Inflammatory macrophage (primary cell): ENCODE data around the gene OFD1.

Experiments used
- DNase-seq, 2 donors: peaks; one replicate each; pipeline ENCODE4 v3.0.0-alpha.2; 2020 to 2022

Gene OFD1

DNA sequence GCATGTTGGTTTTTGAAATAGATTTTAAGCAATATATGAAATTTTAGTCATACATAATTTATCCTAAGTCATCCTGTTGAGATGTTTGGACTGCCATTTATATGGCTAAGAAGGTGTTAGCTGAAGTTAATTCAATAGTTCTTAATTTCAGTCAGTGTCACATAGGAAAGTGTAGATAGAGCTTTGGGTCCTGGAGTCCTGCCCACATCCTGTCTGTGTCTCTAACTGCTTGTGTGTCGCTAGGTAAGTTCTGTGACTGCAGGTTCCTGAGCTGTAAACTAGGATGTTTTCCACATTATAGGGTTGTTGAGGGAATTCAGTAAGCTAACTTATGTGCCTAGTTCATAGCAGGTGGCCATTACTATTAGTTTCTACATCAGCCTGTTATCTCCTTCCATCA lies 20.7 kb downstream of the OFD1 start:
- DNase-seq, result no peak

DNA sequence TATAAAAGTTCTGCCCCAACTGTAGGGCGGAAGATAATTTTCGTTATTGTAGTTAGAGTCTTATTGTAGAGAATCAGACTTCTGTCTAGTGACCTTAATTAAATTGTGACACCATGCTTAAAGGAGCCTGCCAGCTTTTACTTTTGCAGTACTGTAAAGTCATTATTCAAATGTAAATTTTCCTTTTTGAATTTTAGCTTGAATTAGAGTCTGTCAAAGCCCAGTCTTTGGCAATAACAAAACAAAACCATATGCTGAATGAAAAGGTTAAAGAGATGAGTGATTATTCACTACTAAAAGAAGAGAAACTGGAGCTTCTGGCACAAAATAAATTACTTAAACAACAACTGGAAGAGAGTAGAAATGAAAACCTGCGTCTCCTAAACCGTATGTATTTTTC lies 21.8 kb downstream of the OFD1 start:
- no peak for DNase-seq

DNA sequence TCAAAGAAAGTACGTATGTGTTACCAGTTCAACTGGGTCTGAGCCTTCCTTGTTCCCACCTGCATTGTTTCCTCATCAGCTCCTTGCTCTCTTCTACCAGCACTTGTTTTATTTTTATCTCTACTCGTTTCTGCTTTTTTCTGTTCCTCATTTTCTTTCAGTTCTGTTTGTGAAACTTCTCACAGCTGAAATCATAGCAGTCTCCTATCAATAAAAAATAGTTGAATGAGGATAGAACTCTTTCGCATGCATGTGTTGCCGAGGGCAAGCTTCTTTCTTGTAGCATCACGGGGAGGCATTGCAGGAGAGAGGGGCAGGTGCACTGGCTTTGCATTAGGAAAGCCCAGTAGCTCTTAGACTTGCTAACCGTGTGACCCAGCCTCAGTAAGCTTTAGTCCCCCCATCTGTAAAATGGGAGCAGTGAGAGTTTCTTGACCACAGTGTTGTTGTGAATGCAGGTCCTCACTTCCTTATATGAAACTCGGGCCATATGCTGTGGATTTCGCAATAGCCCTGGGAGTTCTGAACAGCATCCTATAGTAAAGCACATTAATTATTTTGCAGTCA lies 24.7 kb downstream of the OFD1 start:
- peak; percentile 45 to 50 for DNase-seq

DNA sequence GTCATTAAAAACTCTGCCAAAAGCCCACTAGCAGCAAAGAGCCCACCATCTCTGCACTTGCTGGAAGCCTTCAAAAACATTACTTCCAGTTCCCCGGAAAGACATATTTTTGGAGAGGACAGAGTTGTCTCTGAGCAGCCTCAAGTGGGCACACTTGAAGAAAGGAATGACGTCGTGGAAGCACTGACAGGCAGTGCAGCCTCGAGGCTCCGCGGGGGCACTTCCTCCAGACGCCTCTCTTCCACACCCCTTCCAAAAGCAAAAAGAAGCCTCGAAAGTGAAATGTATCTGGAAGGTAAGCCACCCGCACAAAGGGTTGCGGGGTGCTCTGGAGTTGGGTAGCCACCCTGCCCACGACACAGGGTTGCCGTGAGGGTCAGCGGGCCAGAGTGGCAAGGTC lies 25.9 kb downstream of the OFD1 start:
- DNase-seq, result peak in 1 of 2 donors; percentile 41

DNA sequence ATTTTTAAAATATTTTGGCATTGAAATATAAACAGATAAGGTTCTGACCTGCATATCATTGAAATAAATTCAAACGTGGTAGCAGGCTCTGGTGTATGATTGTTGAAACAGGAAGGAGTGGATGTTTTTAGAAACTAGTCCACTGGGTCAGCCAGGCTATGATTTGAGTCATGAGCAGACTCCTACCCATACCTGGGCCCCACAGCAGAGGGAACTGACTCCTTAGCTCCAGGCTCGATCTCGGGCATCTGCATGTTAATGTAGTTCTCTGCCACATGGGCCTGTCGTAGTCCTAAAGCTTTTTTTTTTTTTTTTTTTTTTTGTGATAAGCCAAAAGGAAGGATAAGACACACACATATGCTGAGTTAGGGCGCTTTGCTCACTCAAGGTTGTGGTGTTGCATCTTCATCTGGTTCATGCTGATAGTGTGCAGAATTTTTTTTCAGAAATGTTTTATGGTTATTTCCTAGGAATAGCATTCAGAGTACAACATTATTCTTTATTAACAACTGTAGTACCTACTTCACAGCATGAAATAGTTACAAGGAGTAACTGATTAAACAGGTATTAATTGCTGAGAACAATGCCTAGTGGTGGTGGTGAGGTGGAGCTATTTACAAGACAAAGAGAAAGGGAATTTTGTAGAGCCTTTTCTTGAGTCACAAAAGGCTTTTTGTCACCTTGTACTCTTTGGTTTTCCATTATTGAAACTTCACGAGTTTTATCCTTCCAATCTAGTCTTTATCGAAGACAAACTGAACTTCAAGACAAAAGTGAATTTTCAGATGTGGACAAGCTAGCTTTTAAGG lies 27.3 kb downstream of the OFD1 start:
- DNase-seq, result peak; percentile 9 to 32

DNA sequence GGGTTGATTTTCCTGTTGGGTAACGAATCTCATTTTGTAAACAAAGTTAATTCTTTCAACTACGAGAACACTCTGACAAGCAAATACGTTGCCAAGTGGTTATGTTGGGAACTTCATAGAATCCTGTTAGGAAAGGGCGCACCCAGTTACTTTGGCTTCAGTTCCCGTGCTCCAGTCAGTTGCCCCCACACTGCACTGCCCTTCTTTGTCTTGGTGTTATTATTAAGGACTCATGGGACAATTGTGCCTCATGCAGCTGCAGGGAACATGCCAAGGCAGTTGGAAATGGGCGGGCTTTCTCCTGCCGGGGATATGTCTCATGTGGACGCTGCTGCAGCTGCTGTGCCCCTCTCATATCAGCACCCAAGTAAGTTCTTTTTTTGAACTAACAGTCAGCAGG lies 28.9 kb downstream of the OFD1 start:
- DNase-seq, result no peak

DNA sequence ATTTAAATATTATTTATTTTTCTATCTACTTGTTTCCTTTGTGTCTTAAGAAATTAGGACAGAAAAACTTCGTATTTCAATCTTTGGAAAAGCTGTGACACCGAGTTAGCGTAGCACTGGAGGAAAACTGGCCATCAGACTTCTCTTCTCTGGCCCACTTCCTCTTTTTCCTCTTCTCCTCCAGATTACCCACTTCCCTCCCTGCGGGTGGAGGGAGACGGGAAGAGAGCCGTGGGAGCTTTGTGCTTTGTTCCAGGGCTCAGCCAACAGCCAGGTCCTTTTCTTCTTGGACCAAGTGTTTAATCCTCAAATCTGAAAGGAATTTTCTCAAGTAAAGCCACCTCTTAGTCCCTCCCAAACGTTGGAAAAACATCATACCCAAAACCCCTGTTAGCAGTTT lies 29.7 kb downstream of the OFD1 start:
- peak; percentile 33 to 45 for DNase-seq

DNA sequence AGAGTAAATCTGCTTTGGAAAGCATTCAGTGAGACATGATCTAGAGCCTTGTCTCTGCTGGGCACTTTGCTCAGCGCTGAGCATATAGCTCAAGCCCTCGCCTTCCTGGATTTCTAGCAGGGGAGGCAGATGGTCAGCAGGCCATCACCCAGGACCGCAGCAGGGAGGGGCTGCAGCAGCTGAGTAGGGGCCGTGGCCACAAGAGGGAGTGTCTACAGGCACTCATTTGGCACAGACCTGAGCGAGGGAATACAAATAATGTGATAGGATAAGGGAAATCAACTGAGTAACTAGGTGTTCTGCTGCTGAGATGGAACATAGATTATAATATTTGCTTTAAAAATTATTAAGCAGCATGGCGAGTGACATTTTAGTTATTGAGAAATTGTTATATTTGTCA lies 30.2 kb downstream of the OFD1 start:
- no peak for DNase-seq

DNA sequence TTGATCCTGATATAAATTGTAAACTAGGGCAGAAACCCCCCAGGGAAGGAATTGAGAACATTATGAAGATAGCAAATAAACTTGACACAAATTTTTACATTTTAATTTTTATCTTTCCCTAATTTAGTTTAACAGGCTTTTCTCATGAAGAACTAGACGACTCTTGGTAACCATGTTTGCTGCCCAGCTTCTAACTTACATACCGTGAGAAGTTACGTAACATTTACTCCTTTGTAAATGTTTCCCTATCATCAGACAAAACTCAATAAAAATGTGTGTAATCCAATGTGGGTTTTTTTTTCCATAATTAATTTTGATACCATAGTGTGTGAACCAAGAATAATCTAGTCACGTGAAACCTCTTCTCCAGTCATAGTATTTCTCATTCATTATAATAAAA lies 34.4 kb downstream of the OFD1 start:
- no peak for DNase-seq

DNA sequence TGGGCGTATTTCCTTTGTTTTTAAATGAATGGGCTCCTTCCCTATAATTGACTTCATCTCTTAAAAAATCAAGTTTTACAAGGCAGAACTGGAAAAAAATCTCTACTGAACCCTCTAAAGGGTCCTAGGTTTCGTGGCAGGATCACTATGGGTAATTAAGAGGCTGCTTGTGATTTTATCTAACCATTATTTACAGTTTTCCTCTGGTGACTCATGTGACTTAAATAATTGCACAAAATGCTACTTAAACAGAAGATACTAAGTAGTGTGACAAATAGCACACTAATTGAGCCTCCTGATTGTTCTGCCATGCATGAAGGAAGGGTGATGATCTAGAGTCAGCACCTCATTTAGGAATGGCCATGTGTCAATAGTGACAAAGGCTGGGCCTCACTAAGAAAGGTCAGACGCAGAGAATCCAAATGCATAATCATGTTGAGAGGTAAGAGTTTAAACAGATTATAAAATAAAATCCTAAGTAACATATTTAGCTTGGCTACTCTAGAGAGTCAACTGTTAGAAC lies 35.5 kb downstream of the OFD1 start:
- DNase-seq, result no peak

DNA sequence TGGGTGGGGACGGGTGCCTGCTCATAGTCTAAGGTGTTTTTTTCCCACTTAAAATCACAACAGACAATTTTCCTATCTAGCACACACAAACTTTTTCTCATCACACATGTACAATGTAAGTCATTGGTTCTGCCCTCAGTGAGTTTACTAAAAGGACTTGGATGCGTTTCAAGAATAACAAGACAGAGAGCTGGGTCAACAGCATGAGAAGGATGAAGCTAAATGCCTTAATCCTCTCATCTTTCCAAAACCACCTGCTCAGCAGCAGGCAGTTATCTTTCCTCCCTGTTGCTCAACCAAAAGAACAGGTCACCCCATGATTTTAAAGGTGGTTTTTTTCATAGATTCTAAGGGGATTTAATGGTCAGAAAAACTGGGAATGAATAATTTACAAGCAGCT lies 40.1 kb downstream of the OFD1 start:
- no peak for DNase-seq

DNA sequence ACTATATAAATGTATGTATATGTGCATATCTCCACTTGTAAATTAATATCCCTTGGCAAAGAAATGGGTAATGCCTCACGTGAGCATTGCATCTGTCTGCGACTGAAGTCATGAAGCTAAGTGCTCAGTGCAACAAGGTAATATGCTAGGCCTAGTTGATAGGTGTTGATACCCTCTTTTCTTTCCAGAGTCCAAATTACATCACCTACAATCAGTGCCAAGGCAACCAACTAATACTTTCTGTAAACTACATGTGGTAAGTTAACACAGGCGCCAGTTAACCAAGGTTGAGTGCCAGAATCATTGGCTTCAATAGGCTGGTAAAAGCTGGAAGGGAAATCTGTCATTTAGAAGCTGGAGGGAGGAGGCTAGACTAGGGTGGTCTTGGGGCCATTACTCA lies 41.3 kb downstream of the OFD1 start:
- DNase-seq, result no peak

DNA sequence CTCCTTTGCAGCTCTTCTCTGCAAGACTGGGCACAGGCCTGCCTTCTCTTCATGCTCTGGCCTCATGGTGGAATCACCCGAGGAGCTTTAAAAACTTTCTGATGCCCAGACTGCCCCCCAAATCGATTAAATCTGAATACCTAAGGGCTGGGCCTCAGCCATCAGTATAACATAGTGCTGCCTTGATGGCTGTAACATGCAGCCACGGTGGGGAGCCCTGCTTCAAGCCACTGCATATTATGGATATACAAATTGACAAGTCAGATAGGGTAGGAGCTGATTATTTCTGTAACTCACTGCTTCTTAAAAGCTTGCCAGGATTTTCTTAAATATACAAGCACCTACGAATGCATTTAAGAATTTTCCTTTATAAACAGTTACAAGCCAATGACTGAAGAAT lies 41.8 kb downstream of the OFD1 start:
- DNase-seq, result no peak

DNA sequence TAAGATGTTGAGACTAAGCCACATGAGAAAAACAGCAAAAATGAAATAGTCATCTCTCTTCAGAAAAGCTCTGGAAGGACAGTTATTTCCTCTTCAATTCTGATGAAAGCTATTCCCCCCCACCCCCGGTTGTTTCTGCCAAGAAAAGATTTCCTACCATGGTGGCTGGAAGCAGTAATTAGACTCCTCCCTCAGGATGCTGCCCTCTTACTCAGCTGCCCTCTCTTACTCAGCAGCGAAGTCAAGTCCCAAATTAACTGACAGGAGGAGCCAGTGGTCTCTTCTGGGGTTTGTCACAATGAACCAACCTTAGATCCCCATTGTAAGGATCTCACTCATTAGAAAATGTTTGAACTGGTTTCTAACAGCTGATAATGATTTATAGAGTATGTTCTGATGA lies 44.4 kb downstream of the OFD1 start:
- peak; percentile 19 to 64 for DNase-seq

DNA sequence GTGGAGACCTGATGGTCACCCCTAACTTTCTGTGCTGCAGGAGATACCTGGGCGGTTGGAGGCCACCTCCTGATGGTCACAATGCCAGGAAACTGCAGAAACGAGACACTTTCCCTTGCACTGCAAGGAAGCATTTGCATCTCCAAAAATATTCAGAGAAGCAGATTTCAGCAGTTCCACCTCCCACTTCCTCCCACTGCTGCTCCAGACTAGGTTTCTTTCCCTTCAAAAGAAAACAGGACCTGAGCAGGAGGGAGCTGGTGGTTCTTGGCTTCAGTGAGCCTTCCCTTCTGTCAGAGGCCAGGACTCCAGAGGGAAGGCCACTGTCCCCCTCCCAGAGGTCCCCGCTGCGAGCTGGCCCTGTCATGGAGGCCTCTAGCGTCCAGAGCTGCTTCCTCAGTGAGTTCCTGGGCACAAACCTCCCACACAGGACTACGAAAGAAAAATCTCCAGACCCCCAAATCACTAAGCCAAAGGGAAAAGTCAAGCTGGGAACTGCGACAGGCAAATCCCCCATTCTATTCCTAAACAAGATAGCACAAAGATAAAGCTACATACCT lies 46.4 kb downstream of the OFD1 start:
- DNase-seq, result peak in 1 of 2 donors; percentile 21

DNA sequence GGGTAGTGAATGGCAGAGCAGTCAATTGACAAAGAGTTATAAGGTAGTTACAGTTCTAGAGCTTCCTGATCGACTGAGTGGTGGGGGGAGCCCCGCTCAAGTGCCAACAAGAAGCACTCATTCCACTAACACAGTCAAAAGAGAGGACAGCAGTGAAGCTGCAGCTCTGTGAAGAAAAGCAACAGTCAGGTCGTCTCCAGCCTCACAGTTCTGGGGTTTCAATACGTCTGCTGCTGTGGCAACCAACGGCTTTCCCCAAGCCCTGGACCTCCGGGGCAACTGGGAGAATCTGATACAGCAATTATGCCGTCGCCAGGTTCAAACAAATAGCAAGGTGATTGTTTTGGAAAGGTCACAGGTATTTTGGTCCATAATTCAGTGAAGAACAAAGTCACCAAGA lies 51.5 kb downstream of the OFD1 start:
- no peak for DNase-seq

DNA sequence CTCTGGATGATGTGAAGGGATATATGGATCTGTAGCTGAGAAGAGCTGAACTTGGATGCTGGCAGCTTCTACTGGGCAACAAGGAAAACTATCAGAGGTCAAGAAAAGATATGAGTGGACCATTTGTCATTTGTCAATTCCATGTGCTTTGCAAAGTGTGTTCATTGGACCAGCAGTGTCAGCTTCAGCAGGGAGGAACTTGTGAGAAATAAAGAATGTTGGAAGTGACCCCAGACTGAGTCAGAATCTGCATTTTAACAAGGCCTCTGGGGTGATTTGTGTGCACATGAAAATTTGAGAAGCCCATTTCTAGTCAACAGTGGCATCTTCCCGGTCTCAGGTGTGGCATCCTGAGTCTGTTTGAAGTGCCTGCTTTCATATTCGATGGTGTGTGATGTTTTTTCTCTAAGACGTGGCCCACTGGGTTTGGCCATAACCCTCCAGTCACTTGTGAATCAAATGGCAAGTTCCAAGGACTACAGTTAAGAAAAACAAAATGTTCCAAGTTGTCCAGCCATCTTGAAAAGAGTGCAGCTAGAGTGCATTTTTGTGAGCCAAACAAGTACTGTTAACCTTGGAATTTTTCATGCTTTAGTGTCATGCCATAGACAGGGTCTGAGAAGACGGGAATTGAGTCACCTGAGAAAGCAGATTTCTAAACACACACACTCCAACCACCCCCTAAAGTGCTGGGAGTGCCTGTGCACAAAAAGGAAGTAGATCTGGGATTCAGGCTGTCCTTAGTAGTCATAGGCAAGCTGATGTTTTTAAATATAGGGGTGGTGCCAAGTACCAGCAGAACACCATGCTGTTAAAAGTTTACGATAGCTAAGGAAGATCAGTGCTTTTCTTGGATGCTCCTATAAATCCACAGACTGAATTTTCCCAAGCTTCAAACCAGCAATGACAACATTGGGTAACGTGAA lies 55.9 kb downstream of the OFD1 start:
- no peak for DNase-seq

DNA sequence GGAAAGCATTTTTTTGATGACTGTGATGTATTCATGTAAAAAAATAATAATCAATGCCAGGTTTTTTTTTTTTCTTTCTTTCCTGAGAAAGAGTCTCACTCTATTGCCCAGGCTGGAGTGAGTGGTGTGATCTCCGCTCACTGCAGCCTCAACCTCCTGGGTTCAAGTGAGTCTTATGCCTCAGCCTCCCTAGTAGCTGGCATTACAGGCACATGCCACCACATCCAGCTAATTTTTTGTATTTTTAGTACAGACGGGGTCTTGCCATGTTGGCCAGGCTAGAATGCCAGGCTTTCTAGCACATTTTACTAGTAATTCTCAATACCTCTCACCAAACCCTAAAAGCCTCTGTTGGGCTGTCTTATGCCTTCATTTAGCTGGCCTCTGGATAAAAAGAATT lies 56.6 kb downstream of the OFD1 start:
- DNase-seq, result no peak

DNA sequence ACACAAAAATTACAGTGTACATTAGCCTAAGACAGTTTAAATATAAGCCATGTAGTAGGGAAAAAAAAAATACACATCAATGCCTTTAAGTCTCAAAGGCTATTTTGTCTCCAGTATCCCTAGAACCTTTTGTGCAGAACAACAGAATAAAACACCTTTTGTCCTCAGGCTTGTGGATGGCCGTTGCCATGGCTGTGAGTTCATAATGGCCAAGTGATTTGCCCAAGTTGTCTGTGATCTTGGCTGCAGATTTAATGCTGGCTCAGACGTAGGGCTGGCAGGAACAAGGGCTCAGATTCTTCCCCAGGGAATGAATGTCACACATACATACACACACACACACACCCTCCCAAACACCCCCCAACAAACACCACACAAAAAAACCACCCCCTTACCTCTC lies 57.0 kb downstream of the OFD1 start:
- DNase-seq, result no peak

DNA sequence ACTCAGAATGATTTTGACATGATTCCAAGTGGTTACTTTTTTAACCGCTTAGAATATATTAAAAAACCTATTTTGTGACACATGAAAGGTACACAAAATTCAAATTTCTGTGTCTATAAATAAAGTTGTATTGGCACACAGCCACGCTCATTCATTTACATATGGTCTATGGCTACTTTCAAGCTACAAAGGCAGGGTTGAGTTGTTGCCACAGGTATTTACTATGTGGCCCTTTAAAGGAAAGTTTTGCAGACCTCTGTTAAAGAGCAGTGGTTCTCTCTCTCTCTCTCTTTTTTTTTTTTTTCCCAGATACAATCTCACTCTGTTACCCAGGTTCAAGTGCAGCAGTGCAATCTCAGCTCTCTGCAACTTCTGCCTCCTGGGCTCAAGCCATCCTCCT lies 59.3 kb downstream of the OFD1 start:
- no peak for DNase-seq

DNA sequence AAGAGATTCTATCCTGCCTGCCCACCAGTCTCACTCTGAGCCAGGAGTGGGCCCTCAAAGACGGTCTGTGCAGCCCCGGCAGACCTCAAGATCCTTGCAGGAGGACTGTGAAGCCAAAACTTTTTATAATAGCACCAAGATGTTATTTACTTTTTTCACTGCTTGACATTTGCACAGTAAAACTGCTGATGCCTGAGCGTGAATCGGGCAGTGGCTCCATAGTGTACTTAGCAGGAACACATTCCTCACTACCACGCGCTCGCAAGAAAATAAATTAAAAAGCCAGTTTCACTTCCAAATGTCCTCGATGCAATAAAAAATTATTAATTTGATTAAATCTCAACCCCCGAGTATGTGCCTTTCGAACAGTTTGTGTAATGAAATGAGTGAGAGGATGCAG lies 59.9 kb downstream of the OFD1 start:
- no peak for DNase-seq

DNA sequence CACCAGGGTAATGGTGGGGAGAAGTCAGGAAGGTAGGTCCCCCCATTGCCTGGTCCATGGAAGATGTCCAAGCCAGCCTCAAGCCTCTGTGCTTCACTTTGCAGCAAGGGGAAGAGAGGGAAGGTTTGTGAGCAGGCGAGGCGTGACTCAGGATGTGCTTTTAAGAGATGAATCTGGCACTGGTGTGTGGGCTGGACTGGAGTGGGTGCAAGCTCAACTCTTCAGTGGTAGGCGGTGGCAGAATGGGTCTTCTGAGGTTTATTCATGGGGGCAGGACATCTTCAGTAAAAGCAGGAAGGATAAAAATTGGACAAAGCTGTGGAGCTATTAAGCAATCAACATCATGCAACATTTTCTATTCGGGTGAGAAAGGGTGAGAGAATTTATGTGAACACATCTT lies 63.0 kb downstream of the OFD1 start:
- DNase-seq, result peak; percentile 36 to 80

DNA sequence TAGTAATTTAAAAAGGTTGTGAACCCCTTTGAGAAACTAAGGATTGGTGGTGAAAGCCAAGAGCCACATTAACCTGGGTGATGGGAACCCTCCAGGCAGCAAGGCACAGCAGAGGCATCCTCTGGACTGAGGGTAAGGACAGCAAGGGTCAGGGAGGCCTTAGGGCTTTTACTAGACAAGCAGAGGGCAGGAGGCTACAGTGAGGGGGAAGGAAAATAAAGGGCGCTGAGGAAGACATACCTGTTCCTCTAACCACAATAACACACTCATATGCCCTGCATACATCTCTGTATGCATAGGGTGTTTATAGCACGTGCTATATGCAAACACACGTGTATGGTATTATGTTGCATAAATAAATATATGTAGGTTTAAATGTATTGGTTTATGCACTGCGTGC lies 63.6 kb downstream of the OFD1 start:
- DNase-seq, result no peak
